ENCODE results near the gene PELO. TPM values are rescaled to one million over a fixed set of nuclear protein-coding genes. Genes with fewer than 3 reads are reported as not detected.

The PELO gene
- total RNA-seq, 2 experiments from 2014 or later: 4.3 to 4.5 TPM

DNA sequence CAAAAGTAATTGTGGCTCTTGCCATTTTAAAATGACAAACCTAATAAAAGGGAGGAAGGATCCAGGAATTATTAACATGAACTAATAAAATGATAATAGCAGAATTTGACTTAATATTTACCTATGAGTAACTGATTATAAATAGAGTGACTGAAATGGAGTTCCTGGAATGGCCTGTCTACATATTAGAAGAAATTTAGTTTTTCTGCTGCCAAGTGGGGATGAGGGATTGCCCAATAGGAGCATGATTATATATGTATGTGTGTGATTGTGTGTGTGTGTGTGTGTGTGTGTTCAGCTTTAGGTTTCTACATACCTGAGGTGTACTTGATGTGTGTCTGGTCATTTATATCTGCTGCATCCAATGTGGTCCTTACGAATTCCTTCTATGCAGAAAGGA lies 36.6 kb upstream of the PELO start:
- ChIA-PET CTCF (no interaction called here), POLR2A (no interaction called here)
- Histone ChIP-seq H3K4me3 (ENCODE audit: low read length) (no peak overlapping the region), H3K27me3 (ENCODE audit: control insufficient read depth in 1 of 2, insufficient read depth in 2 of 2, low read length in 2 of 2) (no peaks in the 10 kb centered on the region), H3K27ac (ENCODE audit: low read depth in 1 of 2, low read length in 2 of 2) (no peak overlapping the region), H3K36me3 (ENCODE audit: insufficient read depth, low read length) (no peaks in the 10 kb centered on the region), H3K4me1 (ENCODE audit: insufficient read depth, low read length) (no peaks in the 10 kb centered on the region), H3K9me3 (ENCODE audit: control insufficient read depth in 1 of 2, insufficient read depth in 1 of 2, low read length in 2 of 2) (no peaks in the 10 kb centered on the region)
- Mint-ChIP-seq H3K9me3 (no peaks in the 10 kb centered on the region), H3K27me3 (no peaks in the 10 kb centered on the region), H3K4me3 (no peak overlapping the region), H3K4me1 (ENCODE audit: low read depth) (no peaks in the 10 kb centered on the region), H3K27ac (no peak overlapping the region), H3K36me3 (ENCODE audit: low read depth) (no peaks in the 10 kb centered on the region)
- no peak for DNase-seq
- TF ChIP-seq, protein P1, sequence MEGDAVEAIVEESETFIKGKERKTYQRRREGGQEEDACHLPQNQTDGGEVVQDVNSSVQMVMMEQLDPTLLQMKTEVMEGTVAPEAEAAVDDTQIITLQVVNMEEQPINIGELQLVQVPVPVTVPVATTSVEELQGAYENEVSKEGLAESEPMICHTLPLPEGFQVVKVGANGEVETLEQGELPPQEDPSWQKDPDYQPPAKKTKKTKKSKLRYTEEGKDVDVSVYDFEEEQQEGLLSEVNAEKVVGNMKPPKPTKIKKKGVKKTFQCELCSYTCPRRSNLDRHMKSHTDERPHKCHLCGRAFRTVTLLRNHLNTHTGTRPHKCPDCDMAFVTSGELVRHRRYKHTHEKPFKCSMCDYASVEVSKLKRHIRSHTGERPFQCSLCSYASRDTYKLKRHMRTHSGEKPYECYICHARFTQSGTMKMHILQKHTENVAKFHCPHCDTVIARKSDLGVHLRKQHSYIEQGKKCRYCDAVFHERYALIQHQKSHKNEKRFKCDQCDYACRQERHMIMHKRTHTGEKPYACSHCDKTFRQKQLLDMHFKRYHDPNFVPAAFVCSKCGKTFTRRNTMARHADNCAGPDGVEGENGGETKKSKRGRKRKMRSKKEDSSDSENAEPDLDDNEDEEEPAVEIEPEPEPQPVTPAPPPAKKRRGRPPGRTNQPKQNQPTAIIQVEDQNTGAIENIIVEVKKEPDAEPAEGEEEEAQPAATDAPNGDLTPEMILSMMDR (IDR thresholded peaks at IDR 0.05): no peak
- intact Hi-C loops (cut with DNase I, micrococcal nuclease): no loop called here
- ATAC-seq (ENCODE audit: poor library complexity): no peak

DNA sequence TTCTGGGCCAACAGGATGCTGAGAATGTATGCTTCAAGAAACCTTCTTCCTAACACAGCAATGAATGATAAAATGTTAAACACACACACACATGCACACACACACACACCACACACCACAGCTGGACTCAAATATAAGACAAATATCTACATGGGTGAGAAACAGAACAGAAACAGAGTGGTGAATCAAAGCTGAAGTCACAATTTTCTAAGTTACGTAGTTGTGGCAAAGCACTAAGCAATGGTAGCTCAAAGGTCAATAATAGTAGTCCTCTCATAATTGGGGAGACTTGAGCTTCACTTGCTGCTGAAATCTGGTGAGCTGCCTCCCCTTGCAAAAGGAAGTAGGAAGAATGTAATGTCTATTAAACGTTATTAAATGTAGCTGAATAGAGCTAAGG lies 33.7 kb upstream of the PELO start:
- ChIA-PET POLR2A (no interaction called here), CTCF (interaction anchor here (1.4 kb wide), 1 partner anchor 162 kb away, joined by 4 read pairs; no protein-coding TSS in a partner anchor)
- Histone ChIP-seq H3K4me1 (ENCODE audit: insufficient read depth, low read length) (no peaks in the 10 kb centered on the region), H3K27ac (ENCODE audit: low read depth in 1 of 2, low read length in 2 of 2) (no peak overlapping the region), H3K9me3 (ENCODE audit: control insufficient read depth in 1 of 2, insufficient read depth in 1 of 2, low read length in 2 of 2) (no peaks in the 10 kb centered on the region), H3K36me3 (ENCODE audit: insufficient read depth, low read length) (no peaks in the 10 kb centered on the region), H3K27me3 (ENCODE audit: control insufficient read depth in 1 of 2, insufficient read depth in 2 of 2, low read length in 2 of 2) (no peaks in the 10 kb centered on the region), H3K4me3 (ENCODE audit: low read length) (no peak overlapping the region)
- intact Hi-C loops (cut with DNase I, micrococcal nuclease): no loop called here
- H3K4me3 Mint-ChIP-seq: no peak overlapping the region
- no peaks in the 10 kb centered on the region for H3K27me3 Mint-ChIP-seq
- no peaks in the 10 kb centered on the region for H3K36me3 Mint-ChIP-seq (ENCODE audit: low read depth)
- no peaks in the 10 kb centered on the region for H3K4me1 Mint-ChIP-seq (ENCODE audit: low read depth)
- H3K27ac Mint-ChIP-seq: no peak overlapping the region
- H3K9me3 Mint-ChIP-seq: no peaks in the 10 kb centered on the region
- DNase-seq (no peak), ATAC-seq (ENCODE audit: poor library complexity) (no peak)
- TF ChIP-seq, protein P1 (IDR thresholded peaks at IDR 0.05): no peak

DNA sequence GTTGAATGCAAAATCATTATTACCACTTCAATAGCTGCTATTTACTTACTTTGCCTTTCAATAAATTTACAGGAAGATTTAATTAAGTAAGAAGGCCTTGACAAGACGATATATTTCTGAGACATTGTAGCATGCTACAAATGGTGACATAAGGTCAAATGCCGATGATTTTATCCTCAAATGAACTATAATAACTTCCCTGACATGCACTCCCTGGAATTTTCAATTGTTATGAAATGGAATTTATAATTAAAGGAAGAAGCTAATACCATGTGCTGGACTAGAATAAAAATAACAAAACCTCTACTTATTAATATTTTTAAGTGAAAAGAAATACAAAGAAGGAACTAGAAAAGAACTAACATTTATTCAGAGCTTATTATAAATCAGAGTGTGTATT lies 30.2 kb upstream of the PELO start:
- Mint-ChIP-seq H3K4me3 (no peak overlapping the region), H3K36me3 (ENCODE audit: low read depth) (no peaks in the 10 kb centered on the region), H3K27me3 (no peaks in the 10 kb centered on the region), H3K4me1 (ENCODE audit: low read depth) (no peaks in the 10 kb centered on the region), H3K27ac (no peak overlapping the region), H3K9me3 (no peaks in the 10 kb centered on the region)
- no peak overlapping the region for H3K27ac ChIP-seq (ENCODE audit: low read depth in 1 of 2, low read length in 2 of 2)
- H3K27me3 ChIP-seq (ENCODE audit: control insufficient read depth in 1 of 2, insufficient read depth in 2 of 2, low read length in 2 of 2): no peaks in the 10 kb centered on the region
- ATAC-seq (ENCODE audit: poor library complexity): no peak
- ChIA-PET POLR2A (interaction anchor here (1.5 kb wide), 1 partner anchor 16 kb away, joined by 6 read pairs; no protein-coding TSS in a partner anchor), CTCF (no interaction called here)
- no peaks in the 10 kb centered on the region for H3K9me3 ChIP-seq (ENCODE audit: control insufficient read depth in 1 of 2, insufficient read depth in 1 of 2, low read length in 2 of 2)
- H3K4me1 ChIP-seq (ENCODE audit: insufficient read depth, low read length): no peaks in the 10 kb centered on the region
- no peak overlapping the region for H3K4me3 ChIP-seq (ENCODE audit: low read length)
- TF ChIP-seq, protein P1 (IDR thresholded peaks at IDR 0.05): no peak
- no peak for DNase-seq
- intact Hi-C loops (cut with DNase I, micrococcal nuclease): no loop called here
- H3K36me3 ChIP-seq (ENCODE audit: insufficient read depth, low read length): no peaks in the 10 kb centered on the region
